ENCODE data around the gene SYT9.

Gene SYT9

GRCh38 chr11:7490535-7490934, 238.8 kb downstream of the SYT9 start:
- no peak for DNase-seq (ENCODE audit: low spot score)
- POLR2A ChIA-PET (ENCODE audit: low non-redundant PET): no interaction called here
- CTCF ChIA-PET: interaction anchor here (0.6 to 0.7 kb wide), 2 partner anchors 81 to 422 kb away, joined by 3 to 5 read pairs; no protein-coding TSS in a partner anchor
- TF ChIP-seq, protein P1, sequence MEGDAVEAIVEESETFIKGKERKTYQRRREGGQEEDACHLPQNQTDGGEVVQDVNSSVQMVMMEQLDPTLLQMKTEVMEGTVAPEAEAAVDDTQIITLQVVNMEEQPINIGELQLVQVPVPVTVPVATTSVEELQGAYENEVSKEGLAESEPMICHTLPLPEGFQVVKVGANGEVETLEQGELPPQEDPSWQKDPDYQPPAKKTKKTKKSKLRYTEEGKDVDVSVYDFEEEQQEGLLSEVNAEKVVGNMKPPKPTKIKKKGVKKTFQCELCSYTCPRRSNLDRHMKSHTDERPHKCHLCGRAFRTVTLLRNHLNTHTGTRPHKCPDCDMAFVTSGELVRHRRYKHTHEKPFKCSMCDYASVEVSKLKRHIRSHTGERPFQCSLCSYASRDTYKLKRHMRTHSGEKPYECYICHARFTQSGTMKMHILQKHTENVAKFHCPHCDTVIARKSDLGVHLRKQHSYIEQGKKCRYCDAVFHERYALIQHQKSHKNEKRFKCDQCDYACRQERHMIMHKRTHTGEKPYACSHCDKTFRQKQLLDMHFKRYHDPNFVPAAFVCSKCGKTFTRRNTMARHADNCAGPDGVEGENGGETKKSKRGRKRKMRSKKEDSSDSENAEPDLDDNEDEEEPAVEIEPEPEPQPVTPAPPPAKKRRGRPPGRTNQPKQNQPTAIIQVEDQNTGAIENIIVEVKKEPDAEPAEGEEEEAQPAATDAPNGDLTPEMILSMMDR (conservative IDR thresholded peaks at IDR 0.05; ENCODE audit: low read depth): no peak
- H3K27ac ChIP-seq: no peak overlapping the region

DNA sequence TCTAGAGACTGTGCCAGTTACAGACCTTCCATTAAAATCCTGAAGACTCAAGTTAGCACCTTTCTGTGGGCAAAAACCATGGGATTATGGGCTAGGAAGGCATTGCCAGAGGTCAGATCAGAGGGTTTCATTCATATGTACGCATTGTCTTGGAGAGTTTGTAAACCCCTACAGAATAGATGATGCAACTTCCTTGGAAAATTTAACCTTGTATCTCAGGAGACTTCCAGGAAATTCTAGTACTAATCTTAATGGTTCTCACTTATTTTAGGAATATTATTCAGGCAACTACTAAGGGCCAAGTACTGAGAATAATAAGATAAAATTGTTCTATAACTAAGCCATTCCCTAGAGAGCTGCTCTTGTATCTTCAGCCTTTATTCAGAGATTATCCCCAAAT, 240.5 kb downstream of the SYT9 start:
- H3K27ac ChIP-seq: no peak overlapping the region
- TF ChIP-seq, protein P1 (conservative IDR thresholded peaks at IDR 0.05; ENCODE audit: low read depth): no peak
- CTCF ChIA-PET: no interaction called here
- no peak for DNase-seq (ENCODE audit: low spot score)
- POLR2A ChIA-PET (ENCODE audit: low non-redundant PET): no interaction called here

GRCh38 chr11:7493670-7494069, 242.0 kb downstream of the SYT9 start:
- POLR2A ChIA-PET (ENCODE audit: low non-redundant PET): no interaction called here
- H3K27ac ChIP-seq: no peak overlapping the region
- TF ChIP-seq, protein P1 (conservative IDR thresholded peaks at IDR 0.05; ENCODE audit: low read depth): no peak
- CTCF ChIA-PET: no interaction called here
- DNase-seq (ENCODE audit: low spot score): no peak

- CTCF ChIA-PET: no interaction called here
- TF ChIP-seq, protein P1 (conservative IDR thresholded peaks at IDR 0.05; ENCODE audit: low read depth): no peak
- DNase-seq (ENCODE audit: low spot score): no peak
- POLR2A ChIA-PET (ENCODE audit: low non-redundant PET): no interaction called here
- H3K27ac ChIP-seq: no peak overlapping the region
These were observed 242.5 kb downstream of the SYT9 start for GRCh38 chr11:7494086-7494745.

GRCh38 chr11:7495882-7496551, 244.3 kb downstream of the SYT9 start:
- no peak overlapping the region for H3K27ac ChIP-seq
- DNase-seq (ENCODE audit: low spot score): no peak
- ChIA-PET CTCF (interaction anchor here (0.7 to 0.8 kb wide), 2 partner anchors 517 to 627 kb away, joined by 3 to 4 read pairs; no protein-coding TSS in a partner anchor), POLR2A (ENCODE audit: low non-redundant PET) (no interaction called here)
- TF ChIP-seq, protein P1 (conservative IDR thresholded peaks at IDR 0.05; ENCODE audit: low read depth): no peak

DNA sequence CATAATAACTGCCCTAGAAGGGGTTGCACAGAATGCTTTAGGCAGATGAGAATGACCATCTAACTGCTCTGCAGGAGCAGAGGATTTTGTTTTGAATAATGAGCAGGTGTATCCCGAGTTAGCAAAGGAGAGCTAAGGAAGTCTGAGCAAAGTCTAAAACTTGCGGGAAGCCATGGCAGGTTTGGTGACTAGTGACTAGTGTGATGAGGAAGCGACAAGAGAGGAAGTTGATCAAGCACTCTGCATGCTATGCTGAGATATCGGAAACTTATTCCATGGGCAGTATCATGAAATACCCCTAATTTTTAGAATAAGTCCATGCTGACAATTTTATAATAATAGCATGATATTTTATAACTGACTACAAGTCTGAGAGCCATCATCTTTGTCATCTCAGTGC, 246.5 kb downstream of the SYT9 start:
- POLR2A ChIA-PET (ENCODE audit: low non-redundant PET): no interaction called here
- CTCF ChIA-PET: no interaction called here
- no peak overlapping the region for H3K27ac ChIP-seq
- TF ChIP-seq, protein P1 (conservative IDR thresholded peaks at IDR 0.05; ENCODE audit: low read depth): no peak
- DNase-seq (ENCODE audit: low spot score): no peak

All from RWPE1 (cell line).